Stimulated activated CD4-positive, alpha-beta T cell treated with anti-CD3 and anti-CD28 coated beads, Interleukin-1b, Interleukin-23, amount 100 ng/mL, for 24 hours (primary cell): ENCODE data around the gene KIF6.

Source experiments
- DNase-seq, 4 experiments: peaks; one replicate each; pipeline ENCODE4 v3.0.0-alpha.2; 2020; ENCODE audit warnings: low read depth in 4 of 4, low spot score in 1 of 4

KIF6 gene

DNA sequence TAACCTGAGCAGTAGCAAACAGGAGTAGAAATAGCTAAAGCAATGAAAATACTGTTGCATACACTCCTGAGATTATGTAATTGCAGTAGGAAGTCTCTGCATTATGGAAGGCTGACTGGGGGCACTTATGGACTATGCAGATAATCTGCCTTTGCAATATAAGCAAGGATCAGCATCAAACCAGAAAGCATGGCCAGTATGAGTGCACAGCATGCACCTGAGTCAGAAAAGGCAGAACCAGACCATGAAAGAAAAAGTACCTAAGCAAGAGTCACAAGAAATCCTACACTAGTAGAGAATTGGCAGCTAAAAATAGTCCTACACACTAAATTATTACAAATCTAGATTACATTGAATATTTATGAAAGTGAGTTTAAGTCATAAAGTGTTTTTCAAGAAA lies 164.3 kb downstream of the KIF6 start:
- DNase-seq, result no peak

- DNase-seq, result no peak
Measured at GRCh38 chr6:39558591-39559190, 166.5 kb downstream of the KIF6 start.

- DNase-seq, result no peak
Measured at GRCh38 chr6:39558079-39558478, 167.1 kb downstream of the KIF6 start.

GRCh38 chr6:39555136-39555535 lies 170.1 kb downstream of the KIF6 start:
- no peak for DNase-seq

DNA sequence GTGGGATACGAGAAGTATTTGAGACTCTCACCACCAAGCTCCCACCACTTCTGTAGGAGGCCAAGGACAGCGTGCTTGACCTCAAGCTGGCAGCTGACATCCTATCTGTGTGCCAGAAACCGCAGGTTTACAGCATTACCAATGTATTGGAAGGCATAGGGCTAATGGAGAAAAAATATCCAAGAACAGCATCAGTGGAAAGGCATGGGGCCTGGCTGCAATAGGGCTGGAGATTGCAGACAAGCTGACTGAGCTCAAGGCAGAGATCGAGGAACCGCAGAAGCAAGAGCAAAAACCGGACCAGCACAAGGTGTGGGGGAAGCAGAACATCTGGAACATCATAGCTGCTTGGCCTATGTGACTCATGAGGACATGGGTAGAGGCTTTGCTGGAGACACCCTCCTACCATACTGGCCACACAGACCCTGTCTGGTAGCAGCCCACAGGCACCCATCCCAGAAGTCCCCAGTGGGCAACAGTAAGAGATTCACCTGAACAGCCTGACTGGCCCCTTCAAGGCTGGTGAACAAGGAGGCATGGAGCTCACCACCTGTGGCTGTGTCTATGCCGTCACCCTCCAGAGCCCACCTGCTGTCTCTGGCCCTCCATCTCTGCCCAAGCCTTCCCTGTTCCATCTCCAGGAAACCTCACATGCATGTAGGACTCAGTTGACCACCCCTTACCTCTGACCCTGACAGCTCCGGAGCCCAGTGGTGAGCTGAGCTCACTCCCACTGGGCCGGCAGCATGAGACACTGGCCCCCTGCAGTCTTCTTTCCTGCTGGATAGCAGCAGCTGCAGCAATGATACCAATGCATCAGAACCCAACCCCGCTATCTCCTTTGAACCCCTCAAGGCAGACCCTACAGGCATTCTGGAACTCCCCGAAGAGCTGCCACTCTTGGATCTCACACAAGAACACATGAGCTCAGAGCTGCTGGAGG lies 171.1 kb downstream of the KIF6 start:
- no peak for DNase-seq

DNA sequence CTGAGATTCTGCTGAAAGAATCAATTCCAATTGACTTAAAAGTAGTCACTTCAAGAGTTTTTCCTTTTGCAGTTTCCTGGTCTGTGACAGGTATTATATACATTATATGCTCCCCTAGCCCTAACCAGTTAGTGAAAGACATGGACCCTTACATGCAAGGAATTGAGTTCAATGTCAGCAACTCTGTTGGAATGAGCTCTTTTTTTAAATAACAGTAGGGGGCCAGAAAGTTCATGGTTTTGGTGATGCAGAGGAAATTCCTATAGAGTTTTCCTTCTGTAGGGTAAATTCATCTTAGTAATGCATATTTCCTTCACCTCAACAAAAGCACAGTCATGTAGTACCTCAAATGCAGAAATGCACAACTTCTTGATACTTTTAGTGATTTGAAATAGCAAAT lies 172.2 kb downstream of the KIF6 start:
- no peak for DNase-seq

- no peak for DNase-seq
Measured at GRCh38 chr6:39550191-39550590, 175.0 kb downstream of the KIF6 start.

GRCh38 chr6:39546731-39547130 lies 178.5 kb downstream of the KIF6 start:
- DNase-seq, result no peak

GRCh38 chr6:39543950-39544349 lies 181.3 kb downstream of the KIF6 start:
- DNase-seq, result no peak

GRCh38 chr6:39543095-39543494 lies 182.1 kb downstream of the KIF6 start:
- DNase-seq, result no peak

GRCh38 chr6:39540454-39540853 lies 184.8 kb downstream of the KIF6 start:
- DNase-seq, result no peak

DNA sequence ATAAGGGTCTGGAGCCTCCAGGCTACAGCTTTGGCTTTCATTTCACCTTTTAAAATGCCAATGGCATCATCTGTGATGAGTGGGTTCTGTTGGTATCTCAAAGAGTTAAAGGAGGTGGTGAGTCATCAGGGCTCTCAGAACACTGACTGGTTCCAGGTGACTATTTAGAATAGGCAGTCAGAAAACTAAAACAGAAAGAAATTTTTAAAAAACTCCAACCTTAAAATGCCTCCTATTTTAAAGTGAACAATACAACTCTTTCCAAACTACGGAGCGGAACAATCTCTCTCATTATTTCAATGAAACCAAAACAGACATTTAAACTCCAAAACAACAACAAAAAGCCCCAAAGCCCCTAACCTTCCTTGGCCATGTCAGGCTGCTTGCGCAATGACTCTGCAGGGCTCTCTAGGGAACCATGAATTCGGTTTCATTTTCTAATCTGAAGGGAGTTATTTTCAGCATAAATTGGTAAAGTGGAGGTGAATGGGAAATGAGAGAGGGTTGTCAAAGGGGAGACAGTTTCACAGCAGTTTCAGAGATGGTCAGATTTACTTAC lies 194.9 kb downstream of the KIF6 start:
- no peak for DNase-seq

DNA sequence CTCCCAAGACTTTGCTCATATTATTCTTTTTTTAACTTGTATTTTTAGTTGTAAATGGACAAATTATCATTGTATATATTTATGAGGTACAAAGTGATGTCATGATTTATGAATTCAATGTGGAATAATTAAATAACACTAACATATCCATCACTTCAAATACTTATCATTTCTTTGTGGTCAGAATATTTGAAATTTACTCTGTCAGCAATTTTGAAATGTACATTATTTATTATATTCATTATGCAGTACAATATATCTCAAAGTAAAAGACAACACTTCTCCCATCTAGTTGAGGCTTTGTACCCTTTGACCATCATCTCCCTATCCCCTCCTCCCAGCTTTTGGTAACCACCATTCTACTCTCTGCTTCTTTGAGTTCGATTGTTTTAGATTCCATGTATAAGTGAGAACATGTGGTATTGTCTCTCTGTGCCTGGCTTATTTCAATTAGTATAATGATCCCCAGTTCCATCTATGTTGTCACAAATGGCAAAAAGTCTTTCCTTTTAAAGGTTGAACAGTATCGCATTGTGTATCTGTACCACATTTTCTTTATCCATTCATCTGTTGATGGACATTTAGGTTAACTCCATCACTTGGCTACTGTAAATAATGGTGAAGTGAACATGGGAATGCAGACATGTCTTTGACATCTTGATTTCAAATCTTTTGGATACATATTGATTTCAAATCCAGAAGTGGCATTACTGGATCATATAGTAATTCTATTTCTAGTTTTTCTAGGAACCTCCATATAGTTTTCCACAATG lies 197.2 kb downstream of the KIF6 start:
- DNase-seq, result no peak

DNA sequence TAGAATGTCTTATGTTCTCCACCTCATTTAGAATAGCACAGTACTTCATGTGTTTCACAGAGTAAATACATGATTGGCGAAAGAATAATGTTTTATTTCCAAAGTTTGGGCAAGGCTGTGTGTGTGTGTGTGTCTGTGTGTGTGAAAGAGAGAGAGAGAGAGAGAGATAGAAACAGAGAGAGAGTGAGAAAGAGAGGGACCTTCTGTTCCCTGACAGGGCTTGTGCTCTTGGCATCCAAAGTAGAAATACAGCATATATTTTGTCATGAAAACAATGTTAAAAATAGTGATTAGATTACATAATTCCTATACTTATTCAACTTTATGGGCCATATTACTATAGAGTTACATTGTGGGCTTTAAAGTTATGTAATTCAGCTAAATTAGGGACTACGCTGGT lies 201.2 kb downstream of the KIF6 start:
- no peak for DNase-seq

DNA sequence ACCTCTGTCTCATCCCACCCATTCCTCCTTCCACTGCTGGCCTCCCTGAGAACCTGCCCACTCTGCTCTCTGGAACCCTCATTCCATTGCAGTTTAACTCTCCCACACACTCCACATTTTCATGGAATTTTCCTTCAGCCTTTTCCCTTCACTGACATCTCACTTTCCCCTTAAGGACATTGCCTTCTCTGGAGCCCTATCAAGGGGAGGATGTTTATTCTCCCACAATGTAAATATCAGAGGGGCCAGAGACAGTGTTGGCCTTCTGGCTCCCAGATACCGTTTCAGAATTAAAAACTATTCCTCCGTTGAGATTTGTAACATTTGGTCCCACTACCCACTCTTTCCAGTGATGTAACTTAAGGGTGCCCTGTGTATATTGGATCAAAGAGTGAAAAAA lies 203.2 kb downstream of the KIF6 start:
- DNase-seq, result no peak

DNA sequence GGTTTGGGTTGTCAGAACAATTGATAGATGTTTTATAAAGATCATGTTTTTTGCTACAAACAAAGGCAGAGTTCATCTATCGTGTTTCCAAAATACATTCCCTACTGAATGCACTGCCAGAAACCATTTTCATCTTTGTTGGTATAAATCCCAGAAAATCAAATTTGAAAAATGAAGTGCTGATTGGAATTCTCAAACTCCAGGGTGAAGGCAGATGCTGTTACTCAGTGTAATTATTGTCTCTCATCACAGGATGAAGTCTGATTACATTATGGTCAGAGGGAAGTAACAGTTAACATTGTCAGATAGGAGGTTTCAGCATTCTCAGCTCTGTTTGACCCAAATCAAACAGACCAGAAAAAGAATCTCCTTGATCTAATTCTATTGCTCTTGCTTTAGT lies 204.3 kb downstream of the KIF6 start:
- no peak for DNase-seq

- no peak for DNase-seq
Measured at GRCh38 chr6:39520411-39520810, 204.8 kb downstream of the KIF6 start.

GRCh38 chr6:39518221-39518620 lies 207.0 kb downstream of the KIF6 start:
- no peak for DNase-seq

DNA sequence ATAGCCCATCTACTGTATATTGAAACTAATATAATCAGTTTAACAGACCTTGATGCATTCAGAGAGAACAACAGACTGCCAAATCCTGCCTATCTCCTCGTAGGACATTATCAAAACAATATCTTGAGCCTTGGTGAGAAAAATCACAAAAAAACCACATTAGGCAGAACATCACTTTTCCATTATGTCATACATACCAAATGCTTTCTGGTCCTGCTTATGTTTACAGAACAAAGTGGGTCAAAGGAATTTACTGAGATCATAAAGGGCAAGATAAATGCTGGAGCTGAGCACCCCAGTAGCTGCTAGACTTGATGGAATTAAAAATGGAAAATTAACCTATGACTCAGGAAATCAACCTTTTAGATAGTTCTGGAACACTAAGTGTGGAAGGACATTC lies 207.5 kb downstream of the KIF6 start:
- DNase-seq, result no peak

GRCh38 chr6:39516471-39516870 lies 208.7 kb downstream of the KIF6 start:
- DNase-seq, result no peak

GRCh38 chr6:39515471-39515870 lies 209.7 kb downstream of the KIF6 start:
- DNase-seq, result no peak

DNA sequence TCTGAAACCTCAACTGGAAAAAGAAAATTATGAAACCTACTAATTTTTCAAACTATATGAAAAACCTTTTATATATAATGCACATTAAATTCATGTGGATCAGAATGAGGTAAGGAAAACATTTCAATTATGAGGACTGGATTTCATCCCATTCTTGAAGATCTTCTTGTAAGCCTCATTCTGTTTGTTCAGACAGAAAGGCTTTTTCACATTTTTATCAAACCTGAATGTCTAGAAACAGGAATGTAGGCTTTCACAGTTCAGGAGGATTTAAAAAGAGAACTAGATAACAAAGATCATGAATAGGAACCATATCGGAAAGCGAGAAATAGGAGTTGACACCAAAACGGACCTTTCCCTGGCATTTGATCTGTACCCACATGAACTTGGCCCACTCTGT lies 210.2 kb downstream of the KIF6 start:
- no peak for DNase-seq
